Forelimb muscle (tissue), 1 donor: Measurements from ENCODE around the gene COTL1. TPM values are rescaled to one million over a fixed set of nuclear protein-coding genes. Genes with fewer than 3 reads are reported as not detected.
"Not testable (repeated sequence)": the region's sequence is repeated elsewhere in the genome, so short reads cannot be mapped to it uniquely, and the experiment has no call there.

Experiments used
- DNase-seq: peaks from one replicate; pipeline ENCODE4 v3.0.0-alpha.2; 2013; ENCODE audit warnings: low read depth
- polyA plus RNA-seq: library from polyadenylated mRNA; unstranded; fragments of 120-200 nt; gene quantifications from one replicate; pipeline ENCODE4 v1.2.1, GENCODE V29; 2013; ENCODE audit not compliant: insufficient read length

The COTL1 gene
- polyA plus RNA-seq, 1 donor: 21.5 TPM

DNA sequence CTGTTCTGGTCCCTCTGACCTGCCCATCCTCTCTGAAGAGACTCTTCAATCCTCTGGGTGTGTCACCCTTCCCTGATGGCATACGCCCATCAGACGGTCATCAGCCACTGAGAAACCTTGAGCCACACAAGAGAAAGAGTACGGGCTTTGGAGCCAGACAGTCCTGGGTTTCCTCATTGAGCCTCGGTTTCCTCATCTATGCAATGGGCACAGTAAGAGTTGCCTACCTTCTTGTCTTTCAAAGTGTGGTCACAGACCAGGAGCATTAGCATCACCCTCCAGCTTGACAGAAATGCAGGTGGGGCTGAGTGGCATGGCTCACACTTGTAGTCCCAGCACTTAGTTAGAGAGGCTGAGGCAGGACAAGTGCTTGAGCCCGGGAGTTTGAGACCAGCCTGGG, 87.3 kb downstream of the COTL1 start:
- DNase-seq: no peak

DNA sequence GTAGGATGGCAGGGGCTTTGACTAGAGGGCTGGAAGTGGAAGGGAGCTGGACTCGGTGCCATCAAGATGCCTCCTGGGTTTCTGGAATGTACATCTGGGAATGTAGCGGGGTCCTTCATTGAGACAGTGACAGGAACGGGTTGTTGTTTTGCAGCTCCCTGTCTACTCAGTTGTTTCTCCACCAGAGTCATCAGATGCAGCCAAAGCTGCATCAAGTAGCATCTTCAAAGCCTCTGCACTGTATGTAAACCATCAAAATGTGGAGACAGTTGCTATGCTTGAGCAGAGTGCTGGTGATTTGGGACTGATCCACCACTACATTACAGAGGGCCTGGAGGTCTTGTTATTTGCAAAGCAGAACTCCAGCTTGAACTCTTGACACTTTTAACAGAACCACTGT, 88.3 kb downstream of the COTL1 start:
- DNase-seq: no peak

DNA sequence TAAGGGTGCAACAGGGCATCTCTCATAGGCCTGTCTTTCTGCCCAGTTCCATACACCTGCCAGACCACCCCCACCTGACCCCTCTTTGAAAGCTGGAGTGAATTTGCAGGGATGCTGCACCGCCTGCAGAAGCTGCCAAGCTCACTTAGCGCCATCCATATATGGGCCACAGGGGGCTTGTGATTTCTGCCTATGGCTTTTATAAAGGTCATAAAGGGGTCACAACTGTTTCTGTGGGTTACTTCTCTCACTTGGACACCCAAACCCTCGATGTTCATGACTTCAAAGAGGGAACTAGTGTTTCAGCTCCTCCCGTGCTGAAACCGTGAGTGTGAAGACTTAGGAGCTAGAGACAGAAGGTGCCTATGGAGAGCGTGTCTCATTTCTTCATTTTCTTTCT, 89.6 kb downstream of the COTL1 start:
- no peak for DNase-seq

DNA sequence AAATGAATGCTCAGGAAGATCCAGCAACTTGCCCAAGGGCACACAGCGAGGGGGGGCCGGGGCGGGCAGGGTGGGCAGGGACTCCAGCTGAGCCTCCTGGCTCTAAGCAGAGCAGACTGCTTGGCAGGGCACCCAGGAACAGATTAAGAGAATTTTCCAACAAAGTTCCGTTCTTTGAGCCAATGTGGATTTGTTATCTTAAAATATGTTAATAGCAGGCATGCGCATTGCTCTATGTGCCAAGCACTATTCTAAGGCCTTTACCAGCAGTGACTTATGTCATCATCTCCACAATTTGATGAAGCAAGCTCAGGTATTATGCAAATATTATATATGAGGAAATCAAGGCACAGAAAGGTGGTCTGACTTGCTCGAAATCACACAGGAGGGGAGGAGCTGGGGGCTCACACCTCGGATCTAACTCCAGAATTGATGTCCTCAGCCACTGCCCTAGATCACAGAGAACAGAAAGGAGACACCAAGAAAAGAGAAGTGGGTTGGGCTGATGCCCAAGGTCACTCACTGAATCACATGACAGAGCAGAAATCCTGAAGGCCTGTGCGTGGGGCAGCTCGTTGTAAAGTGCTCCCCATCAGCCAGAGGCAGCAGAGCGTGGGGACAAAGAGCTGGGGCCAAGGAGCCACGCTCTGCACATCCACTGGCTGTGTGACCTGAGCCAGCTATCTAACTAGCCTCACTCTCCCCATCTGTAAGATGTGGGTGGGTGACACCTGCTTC, 90.2 kb downstream of the COTL1 start:
- DNase-seq: no peak

DNA sequence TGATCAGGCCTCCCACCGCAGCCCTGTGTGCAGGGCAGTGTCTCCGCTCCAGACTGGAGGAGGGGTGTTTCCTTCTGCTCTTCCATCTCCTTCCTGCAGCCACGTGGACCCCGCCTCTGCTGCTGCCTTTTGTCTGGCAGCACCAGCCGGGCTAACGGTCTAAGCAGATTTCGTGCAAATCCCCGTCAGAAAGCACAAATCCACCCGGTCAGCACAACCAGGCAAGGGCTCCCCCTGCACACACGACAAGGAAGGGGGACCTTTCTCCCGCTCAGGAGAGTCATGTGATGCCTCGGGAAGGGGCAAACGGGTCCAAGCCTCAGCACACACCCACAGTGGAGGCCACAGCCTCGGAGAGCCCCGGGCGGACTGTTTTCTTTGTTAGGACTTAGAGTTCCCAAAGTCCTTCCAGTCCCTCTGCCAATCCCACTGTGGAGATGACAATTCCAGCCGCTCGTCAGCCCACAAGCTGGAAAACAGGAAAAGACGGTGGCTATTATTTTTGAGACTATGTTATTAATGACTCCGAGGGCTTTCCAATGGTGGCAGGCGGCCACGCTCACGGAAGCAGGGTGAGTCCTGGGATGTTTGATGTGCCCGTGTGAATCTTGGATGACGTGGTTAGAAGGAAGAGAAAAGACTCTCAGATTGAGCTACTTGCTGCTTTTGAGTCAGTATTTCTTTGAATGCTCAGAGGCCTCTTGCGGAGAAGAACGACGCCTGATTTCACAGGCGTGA, 90.9 kb downstream of the COTL1 start:
- no peak for DNase-seq

DNA sequence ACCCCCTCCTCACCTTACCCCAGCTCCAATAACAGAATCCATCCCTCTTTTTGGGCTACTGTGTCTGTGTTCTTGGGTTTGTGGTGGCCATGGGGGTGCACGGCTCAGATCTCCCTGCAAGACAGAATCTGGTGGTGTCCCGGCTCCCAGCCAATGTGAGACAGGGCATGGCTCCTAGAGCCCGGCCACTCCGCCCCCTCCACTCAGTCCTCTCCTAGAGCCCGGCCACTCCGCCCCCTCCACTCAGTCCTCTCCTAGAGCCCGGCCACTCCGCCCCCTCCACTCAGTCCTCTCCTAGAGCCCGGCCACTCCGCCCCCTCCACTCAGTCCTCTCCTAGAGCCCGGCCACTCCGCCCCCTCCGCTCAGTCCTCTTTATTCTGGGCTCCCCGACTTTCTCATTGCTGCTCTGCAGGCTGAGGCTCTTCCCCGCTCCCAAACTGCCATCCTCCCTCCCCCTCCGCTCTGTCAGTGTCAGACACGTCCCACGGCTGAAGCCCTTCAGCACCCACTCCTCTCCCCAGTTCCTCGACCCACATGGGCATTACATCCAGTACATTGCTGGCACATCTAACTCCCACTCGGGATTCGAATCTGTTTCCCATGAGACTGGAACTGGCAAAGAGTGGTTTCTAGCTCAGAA, 92.8 kb downstream of the COTL1 start:
- not testable (repeated sequence) for DNase-seq

DNA sequence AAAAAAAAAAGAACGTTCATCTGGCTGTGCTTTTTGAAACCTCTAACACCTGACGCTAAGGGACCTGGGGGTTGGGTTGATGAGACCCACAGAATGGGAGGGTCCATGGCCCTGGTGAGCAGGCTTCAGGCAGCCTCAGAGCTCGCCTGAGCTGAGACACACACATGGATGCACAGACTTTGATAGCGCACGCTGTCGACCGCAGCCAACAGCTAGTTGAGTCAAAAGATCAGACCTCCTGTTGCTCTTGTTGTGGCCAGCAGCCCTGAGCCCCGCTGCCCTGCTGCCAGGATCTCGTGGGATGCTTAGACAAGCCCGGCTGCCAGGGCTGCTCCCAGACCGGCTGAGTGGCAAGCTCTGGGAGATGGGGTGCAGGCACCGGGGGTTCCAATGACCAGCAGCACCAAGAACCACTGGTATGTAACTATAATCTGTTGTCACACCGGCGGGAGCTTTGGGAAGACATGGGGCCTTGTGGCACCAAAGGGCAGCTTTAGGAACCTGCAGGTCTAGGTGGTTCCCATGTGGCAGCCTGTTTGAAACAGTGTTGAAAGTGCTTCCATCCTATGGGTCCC, 93.4 kb downstream of the COTL1 start:
- DNase-seq: no peak

DNA sequence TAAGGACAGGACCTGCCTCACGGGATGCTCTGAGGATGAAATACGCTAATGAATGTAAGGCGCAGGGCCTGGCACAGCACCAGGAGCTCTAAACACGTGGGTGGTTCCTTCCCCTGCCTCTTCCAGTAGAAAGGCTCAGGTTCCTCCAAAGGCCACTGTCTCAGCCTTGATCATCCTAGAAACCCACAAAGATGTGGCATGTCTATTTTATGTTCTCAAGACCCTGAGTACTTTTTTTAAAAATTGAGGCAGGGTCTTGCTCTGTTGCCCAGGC, 96.4 kb downstream of the COTL1 start:
- DNase-seq: no peak

DNA sequence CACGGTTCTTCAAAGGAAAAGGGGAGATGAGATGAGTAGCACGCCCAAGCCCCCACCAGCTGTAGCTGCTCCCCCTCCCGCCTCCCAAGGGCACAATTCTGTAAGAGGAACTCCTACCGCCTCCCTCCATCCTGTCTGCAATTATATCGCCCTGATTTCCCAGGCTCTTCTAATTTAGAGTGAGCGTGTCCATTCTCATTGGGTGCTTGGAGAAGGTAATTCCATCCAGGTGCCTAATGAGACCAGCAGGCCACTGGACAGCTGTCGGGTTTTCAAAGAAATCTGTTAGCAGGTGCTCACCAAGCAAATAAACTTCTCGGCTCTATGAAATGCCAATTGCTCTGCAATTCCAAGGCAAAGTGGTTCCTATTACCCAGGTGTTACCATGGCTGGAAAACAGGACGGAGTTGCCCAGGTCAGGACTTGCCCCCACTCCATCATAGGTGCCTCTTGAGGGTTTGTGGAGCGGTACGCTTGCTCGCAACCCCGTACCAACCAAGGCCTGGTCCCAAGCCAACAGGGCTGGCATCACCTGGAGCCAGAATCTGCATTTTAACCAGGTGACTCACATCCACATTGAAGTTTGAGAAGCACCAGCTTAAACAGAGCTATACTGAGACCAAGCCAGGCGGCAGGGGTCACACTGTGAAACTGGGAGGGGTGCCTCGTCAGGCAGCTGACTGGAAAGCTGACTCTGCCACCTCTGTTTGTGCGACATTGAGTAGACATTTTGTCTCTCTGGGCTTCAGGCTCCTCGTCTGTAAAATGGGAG, 97.0 kb downstream of the COTL1 start:
- no peak for DNase-seq

DNA sequence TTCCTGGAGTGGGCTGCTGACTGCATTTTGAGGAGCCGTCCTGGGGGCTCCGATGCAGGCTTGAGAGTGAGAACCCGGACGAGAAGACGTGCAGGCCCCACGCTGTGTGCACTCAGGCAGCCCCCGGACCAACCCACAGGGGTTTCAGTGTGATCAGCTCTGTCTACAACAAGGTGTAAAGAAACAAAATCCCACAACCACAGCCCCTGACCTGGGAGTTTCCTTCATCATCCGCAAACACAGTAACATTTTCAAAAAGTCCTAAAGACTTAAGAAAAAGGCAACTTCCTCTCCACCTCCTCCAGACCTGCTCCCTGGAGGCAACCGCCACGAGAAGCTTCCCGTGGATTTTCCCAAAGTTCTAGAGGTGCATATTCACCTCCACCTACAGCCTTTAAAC, 98.0 kb downstream of the COTL1 start:
- no peak for DNase-seq

DNA sequence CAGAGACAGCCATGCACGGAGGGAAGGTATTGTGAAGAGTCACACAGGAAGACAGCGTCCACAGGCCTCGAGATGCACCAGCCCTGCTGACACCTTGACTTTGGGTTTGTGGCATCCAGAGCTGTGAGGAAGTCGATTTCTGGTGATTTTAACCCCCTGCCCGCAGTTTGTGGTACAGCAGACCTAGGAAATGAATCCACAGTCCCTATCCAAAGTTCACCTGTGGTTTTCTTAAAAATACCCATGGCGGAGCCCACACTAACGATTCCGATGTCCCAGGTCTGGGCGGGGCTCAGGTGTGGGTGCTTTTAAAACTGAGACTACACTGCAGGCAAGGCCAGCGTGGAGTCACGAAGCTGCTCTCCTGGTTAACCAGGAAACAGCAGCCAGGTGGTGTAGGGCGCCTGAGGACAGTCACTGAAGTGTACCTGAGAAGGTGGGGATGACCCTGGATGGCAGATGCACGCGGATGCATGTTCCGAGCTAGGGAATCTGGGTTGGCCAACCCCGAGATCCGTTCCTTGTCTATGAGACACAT, 99.0 kb downstream of the COTL1 start:
- DNase-seq: no peak

DNA sequence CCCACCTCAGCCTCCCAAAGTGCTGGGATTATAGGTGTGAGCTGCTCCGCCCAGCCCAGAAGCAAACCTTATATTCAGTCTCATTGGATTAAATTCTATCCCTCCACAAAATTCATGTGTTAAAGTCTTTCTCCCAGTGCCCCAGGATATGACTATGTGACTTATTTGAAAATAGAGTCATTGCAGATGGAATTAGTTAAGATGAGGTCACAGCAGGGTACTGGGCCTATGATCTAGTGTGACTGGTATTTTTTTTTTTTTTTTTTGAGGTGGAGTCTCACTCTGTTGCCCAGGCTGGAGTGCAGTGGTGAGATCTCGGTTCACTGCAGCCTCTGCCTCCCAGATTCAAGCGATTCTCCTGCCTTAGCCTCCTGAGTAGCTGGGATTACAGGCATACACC, 99.7 kb downstream of the COTL1 start:
- not testable (repeated sequence) for DNase-seq

DNA sequence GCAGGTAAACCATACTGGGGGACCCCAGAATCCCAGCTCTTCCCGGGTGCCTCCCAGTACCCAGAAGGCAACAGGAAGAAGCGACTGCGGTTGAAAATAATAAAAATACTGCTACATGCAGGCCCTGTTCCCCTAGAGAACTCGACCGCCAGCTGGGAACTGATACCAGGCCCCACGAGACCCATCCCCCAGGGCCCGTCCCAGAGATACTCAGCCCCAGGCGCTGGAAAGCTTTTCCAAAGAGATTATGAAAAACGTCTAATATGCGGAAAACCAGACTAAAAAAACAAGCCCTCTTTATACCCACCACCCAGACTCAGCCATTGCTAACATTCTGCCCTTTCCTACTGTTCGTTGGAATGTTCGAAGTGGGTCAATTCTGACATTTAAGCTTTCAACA, 100.5 kb downstream of the COTL1 start:
- DNase-seq: no peak

Other genes with a start within 250 kb of the COTL1 start
- 0.38 TPM for gene ATP2C2, start 249.5 kb downstream of the COTL1 start, polyA plus RNA-seq
- 8.3 TPM for gene MEAK7, start 113.4 kb downstream of the COTL1 start, polyA plus RNA-seq
- 12.1 TPM for gene KLHL36, start 30.4 kb upstream of the COTL1 start, polyA plus RNA-seq
- 53.1 TPM for gene USP10, start 81.9 kb upstream of the COTL1 start, polyA plus RNA-seq
- gene CRISPLD2, start 201.9 kb upstream of the COTL1 start, polyA plus RNA-seq: 6.0 TPM